Measurements from ENCODE around the gene XYLT1.
"Not testable (repeated sequence)": the region's sequence is repeated elsewhere in the genome, so short reads cannot be mapped to it uniquely, and the experiment has no call there.

The XYLT1 gene

DNA sequence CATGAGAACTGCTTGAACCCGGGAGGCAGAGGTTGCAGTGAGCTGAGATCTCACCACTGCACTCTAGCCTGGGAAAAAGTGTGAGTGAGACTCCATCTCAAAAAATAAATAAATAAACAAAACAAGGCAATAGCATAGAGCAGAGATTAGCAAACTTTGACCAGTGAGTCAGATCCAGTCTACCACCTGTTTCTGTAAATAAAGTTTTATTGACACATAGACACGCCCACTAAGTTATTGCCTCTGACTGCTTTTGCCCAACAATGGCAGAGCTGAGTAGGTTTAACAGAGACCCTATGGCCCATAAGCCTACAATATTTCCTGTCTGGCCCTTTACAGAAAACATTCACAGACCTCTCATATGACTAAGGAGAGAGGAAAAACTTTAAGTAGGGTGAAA lies 44.3 kb downstream of the XYLT1 start:
- DNase-seq: no peak

DNA sequence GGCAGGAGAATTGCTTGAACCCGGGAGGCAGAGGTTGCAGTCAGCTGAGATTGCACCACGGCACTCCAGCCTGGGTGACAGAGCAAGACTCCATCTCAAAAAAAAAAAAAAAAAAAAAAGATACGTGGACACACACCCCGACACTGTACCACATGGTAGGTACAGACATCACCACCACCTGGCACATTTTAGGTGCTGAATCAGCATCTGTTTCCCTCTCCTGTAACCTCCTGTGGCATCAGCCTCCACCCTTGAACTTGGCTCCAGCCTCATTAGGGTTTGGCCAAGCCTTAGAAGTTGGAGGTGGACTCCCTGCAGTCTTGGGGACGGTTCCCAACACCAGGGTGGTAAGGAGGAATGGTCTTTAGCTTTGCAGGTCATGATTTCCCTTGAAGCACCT lies 46.0 kb downstream of the XYLT1 start:
- DNase-seq: no peak

DNA sequence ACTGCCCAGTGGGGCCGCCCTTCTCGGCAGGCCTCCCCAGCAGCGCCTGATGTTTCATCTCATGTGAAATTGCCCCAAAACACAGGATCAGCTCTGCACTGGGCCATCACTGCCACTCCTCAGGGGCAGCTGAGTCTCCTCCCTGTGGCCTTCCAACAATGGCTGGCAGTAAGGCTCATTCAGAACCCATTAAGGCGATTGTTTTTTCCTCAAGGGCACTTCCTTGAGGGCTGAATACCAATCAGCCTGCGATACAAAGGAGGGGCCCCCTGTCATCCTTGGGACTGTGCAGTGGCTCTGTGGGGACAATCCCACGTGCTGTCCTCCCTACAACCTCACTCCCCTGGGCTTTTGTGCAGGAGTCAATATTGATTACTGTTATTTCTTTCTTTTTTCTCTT lies 47.5 kb downstream of the XYLT1 start:
- no peak for DNase-seq

DNA sequence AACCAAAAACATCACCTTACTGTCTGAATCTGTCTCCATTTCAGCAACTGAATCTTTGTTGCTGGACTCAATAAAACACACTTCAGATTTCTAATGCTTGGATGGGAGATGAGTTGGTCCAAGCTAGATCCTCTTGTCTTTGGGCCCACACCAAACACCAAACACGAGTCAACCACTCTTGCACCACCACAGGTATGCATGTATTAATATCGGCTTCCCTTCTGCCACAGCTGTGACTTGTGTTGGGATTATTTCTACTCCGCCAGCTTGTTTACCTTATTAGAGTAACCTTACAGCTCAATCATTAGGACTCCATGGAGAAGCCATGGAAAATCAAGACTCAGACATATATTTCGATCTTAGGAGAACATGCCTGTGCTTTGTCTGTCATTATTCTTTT lies 49.9 kb downstream of the XYLT1 start:
- no peak for DNase-seq

DNA sequence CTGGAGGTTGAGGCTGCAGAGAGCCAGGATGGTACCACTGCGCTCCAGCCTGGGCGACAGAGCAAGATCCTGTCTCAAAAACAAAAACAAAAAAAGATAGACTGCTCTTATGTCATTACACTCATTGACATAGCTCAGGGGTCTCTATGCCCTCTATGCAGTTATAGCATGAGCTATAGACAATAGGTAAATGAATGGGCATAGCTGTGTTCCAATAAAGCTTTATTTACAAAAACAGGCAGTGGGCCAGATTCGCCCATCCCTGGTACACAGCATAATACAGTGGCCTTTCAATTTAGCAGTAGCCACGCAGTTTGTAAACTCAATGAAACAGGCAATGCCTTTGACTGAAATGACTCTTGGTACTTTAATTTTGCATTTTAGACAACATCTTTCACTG lies 51.5 kb downstream of the XYLT1 start:
- DNase-seq: no peak

GRCh38 chr16:17417740-17418139 lies 53.0 kb downstream of the XYLT1 start:
- no peak for DNase-seq

DNA sequence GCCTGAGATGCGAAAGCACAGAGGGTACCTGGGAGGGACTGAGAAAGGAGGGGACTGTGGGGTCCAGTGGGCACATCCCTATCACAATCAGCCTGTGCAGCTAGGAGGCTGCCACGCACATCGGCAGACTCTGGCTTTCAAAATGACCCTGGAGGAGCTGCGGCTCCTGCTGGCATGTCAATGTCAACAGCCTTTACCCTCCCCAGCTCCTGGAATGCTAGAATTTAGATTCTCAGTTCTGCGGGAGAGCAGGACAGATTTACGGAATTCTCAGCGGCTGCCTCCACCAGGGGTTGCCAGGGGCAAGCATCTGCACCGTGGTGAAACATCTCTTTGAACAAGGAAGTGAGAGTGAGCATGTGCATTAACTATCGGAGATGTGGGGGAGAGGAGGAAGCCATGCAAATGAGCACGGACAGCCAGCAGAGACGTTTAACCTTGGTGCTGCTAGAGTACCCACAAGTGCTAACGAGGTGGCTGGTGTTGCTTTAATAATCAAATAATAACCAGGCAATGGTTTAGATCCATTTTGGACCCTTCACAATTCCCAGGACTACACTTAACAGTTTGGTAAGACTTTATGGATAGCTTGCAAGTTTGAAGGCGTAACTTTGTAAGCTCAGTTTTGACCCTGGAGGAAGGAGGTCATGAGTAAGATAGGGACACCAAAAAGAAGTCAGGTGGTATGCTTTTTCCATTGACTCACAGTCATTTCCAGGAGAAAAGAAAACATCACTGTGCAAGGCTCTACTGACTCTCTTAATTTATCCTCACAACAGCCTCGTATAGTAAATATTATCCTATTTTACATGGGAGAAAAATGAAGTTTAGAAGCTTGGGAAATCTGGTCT lies 54.1 kb downstream of the XYLT1 start:
- no peak for DNase-seq

DNA sequence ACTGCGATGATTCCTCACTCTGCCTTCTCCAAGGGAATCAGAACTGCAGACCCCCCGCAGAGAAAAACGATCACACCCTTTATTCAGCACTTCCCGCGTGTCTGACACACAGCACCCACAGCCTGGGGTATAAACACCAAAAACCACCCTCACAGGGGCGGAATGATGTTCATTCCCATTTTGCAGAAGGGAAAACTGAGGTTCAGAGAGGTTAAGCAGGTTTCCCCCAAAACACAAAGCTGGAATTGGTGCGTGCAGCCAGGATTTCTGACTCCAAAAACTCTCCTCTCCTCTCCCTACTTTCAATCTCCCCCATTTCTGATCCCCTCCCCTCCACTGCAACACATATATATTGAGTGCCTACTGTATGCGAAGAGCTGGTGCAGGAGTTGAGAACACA lies 55.8 kb downstream of the XYLT1 start:
- no peak for DNase-seq

DNA sequence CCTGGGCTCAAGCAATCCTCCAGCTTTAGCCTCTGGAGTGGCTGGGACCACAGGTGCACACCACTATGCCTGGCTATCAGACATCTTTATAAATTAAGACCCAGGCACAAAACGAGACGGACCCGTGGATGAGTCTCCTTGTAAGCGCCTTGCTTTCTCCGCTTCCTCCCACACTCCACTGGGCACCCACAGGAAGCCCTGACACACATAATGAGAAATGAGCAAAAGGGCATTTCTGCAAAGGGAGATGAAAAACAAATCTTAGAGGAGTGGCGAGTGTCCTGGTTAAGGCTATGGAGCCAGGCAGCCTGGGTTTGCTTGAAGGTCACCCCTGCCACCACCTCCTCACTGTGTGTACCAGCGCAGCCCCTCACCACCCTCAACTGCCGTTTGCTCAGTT lies 56.3 kb downstream of the XYLT1 start:
- DNase-seq: no peak

DNA sequence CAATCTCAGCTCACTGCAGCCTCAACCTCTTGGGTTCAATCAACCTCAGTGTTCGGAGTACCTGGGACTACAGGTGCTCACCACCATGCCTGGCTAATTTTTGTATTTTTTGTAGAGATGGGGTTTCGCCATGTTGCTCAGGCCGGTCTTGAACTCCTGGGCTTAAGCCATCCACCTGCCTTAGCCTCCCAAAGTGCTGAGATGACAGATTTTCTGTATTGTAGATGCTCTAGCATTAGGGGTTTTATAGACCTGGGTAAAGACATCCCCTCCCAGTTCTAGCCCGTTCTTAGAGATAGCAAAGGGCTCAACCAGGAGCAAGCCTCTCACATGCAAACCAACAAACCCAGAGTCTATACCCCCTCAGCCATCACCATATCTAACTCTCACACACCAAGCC lies 57.3 kb downstream of the XYLT1 start:
- no peak for DNase-seq

GRCh38 chr16:17412791-17413190 lies 58.0 kb downstream of the XYLT1 start:
- DNase-seq: no peak

- no peak for DNase-seq
Observed at GRCh38 chr16:17412221-17412620, 58.5 kb downstream of the XYLT1 start.

GRCh38 chr16:17411263-17411662 lies 59.5 kb downstream of the XYLT1 start:
- DNase-seq: no peak

GRCh38 chr16:17410316-17410715 lies 60.4 kb downstream of the XYLT1 start:
- DNase-seq: not testable (repeated sequence)

DNA sequence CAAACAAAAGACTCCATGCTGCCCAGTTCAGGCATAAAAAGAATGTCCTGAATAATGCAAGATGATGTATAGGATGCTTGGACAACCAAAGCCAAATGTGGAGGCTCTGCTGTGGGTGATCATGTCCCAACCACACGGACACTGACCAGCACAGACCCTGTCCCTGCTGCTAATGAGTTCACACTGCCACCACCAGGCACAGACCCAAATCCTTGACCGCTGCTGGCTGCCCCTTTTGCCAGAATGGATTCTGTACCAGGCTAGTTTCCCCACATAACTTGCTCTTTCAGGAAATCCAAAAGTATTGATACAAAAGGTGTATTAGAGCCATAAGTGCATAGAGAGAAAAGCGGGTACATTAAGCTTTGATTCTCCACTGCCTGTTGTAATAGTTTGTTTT lies 60.9 kb downstream of the XYLT1 start:
- no peak for DNase-seq

GRCh38 chr16:17408955-17409441 lies 61.8 kb downstream of the XYLT1 start:
- DNase-seq: no peak

DNA sequence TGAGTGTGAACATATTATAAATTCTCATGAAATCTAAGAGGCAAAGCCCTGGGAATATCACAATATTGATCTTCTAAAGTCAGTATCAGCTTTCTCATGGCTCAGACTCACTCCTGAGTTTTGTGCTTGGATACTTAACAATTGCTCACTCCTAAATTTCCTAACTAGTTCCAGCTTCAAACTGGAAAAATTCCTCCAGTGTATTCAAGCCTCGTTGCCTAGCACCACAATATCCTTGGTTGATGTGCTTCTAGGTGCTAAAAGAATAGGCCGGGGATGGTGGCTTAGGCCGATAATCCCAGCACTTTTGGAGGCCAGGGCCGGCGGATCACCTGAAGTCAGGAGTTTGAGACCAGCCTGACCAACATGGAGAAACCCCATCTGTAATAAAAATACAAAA lies 62.5 kb downstream of the XYLT1 start:
- DNase-seq: no peak

DNA sequence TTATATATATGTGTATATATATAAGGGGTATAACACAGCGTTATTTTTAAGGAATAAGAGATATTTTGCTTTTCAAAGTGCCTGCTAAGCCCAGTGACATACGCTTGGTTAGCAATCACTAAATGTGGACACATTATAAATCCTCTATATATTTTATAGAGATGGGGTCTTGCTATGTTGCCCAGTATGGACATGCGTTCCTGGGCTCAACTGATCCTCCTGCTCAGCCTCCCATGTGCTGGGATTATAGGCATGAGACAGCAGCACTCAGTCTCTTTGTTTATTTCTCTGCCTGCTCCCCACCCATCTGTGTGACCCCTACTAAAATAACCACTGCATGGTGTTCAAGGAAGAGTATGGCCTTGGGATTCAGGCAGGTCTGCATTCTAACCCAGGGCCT lies 63.4 kb downstream of the XYLT1 start:
- no peak for DNase-seq

DNA sequence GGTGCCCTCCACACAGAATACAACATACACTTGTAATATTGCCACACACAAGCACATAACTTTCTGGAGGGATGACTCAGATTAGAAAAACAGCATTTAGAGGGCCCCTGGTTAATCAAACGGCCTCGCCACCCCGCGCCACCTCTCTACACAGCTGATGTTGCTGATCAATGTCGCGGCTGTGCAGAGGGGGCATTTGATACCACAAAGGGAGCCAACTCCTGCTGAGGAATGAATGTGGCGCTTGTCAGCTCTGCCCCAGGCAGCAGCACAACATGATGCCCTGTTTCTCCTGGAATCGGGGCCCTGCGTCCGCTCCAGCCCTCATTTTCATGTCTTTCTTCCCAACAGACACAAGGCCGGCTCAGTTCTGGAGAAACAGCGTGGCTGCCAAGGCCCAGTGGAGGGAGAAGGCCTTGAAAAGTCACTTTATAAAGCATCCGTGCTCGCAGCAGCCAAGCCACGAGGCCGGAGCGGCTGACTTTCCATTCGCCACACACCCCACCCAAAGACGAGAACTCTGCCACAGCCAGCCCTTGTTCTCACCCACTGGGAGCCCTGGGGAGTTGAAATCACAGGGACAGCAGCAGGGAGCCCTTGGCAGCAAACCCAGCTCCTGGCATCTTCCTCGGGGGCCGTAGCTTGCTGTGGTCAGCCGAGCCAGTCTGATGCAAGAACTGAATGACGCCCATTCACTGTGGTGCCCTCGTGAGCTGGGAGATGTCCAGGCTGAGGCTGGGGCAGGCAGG lies 65.6 kb downstream of the XYLT1 start:
- no peak for DNase-seq

GRCh38 chr16:17403859-17404545 lies 66.8 kb downstream of the XYLT1 start:
- DNase-seq: no peak

DNA sequence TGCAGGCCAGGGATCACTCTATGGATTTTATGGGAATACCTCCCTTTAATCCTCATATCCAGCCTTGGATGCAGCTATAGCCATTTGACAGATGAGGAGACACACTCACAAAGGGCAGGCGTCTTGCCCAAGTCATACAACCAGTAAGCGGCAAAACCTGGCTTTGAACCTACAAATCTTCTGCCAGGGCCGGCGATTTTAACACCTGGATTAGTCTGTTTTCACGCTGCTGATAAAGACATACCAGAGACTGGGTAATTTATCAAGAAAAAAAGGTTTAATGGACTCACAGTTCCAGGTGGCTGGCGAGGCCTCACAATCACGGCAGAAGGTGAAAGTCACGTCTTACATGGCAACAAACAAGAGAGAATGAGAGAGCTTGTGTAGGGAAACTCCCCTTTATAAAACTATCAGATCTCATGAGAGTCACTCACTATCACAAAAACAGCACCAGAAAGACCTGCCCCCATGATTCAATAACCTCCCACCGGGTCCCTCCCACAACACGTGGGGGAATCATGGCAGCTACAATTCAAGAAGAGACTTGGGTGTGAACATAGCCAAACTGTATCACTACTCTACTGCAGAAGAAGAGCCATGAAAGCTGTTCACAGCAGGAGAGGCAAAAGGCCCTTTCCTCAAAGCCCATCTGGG lies 67.5 kb downstream of the XYLT1 start:
- no peak for DNase-seq

GRCh38 chr16:17397499-17397891 lies 73.3 kb downstream of the XYLT1 start:
- DNase-seq: peak; percentile 2 to 30

Measured in NCI-H187 (cell line).